Astrocyte of the cerebellum (primary cell): ENCODE results near the gene PFDN4.
"Not testable (repeated sequence)": the region's sequence is repeated elsewhere in the genome, so short reads cannot be mapped to it uniquely, and the experiment has no call there.

ENCODE experiments used
- DNase-seq: peaks from one replicate; pipeline ENCODE4 v3.0.0-alpha.2; 2011; ENCODE audit warnings: low read depth
- H3K4me3 ChIP-seq: 2 replicates; pipeline ENCODE4 v1.5.1; 2011; ENCODE audit warnings: mild to moderate bottlenecking, low read depth, low read length, moderate library complexity
- CTCF ChIP-seq: IDR thresholded peaks from 2 replicates; pipeline ENCODE4 v1.5.1; 2012; ENCODE audit warnings: low read length, low read depth, moderate library complexity, mild to moderate bottlenecking; ENCODE audit errors: missing control alignments
- in situ Hi-C: cut with HindIII; loops from 2 replicates; pipeline ENCODE4 v1.10.0; 2017; ENCODE audit warnings: low sequenced_read_pairs

The PFDN4 gene

GRCh38 chr20:54231036-54231435, 23.1 kb downstream of the PFDN4 start:
- no peak for TF ChIP-seq CTCF
- in situ Hi-C loops: loop anchor here (25.0 kb wide), 1 partner anchor 406 kb away; no protein-coding TSS in a partner anchor
- DNase-seq: no peak
- H3K4me3 ChIP-seq: no peak overlapping the region

- no peak for DNase-seq
- in situ Hi-C loops: loop anchor here (25.0 kb wide), 1 partner anchor 402 kb away; no protein-coding TSS in a partner anchor
- no peak for TF ChIP-seq CTCF
- no peak overlapping the region for H3K4me3 ChIP-seq
Measured at GRCh38 chr20:54234991-54235390, 27.1 kb downstream of the PFDN4 start.

- TF ChIP-seq CTCF: no peak
- in situ Hi-C loops: loop anchor here (25.0 kb wide), 1 partner anchor 400 kb away; no protein-coding TSS in a partner anchor
- no peak for DNase-seq
- no peak overlapping the region for H3K4me3 ChIP-seq
Measured at GRCh38 chr20:54237116-54237943, 29.4 kb downstream of the PFDN4 start.

- no peak for TF ChIP-seq CTCF
- in situ Hi-C loops: loop anchor here (25.0 kb wide), 1 partner anchor 393 kb away; no protein-coding TSS in a partner anchor
- no peak overlapping the region for H3K4me3 ChIP-seq
- DNase-seq: no peak
Measured at GRCh38 chr20:54244113-54244512, 36.2 kb downstream of the PFDN4 start.

- DNase-seq, H3K4me3 ChIP-seq: not testable (repeated sequence)
- in situ Hi-C loops: loop anchor here (25.0 kb wide), 1 partner anchor 389 kb away; no protein-coding TSS in a partner anchor
Measured at GRCh38 chr20:54248705-54249104, 40.8 kb downstream of the PFDN4 start.

- in situ Hi-C loops: no loop called here
- no peak for TF ChIP-seq CTCF
- H3K4me3 ChIP-seq: no peak overlapping the region
- no peak for DNase-seq
Measured at GRCh38 chr20:54250691-54251090, 42.8 kb downstream of the PFDN4 start.

GRCh38 chr20:54251096-54251495, 43.2 kb downstream of the PFDN4 start:
- in situ Hi-C loops: no loop called here
- no peak overlapping the region for H3K4me3 ChIP-seq
- DNase-seq: no peak
- no peak for TF ChIP-seq CTCF
